Muscle layer of duodenum (tissue), 2 donors: Measurements from ENCODE around the gene DNAJC2.

Experiments
- H3K27ac ChIP-seq: one replicate; pipeline ENCODE4 v1.7.0; 2013; ENCODE audit warnings: mild to moderate bottlenecking, low read length
- H3K27me3 ChIP-seq: one replicate; pipeline ENCODE4 v1.7.0; 2013; ENCODE audit warnings: low read depth, mild to moderate bottlenecking, control low read depth, low read length
- H3K36me3 ChIP-seq, 2 donors: one replicate each; pipeline ENCODE4 v1.7.0; 2013; ENCODE audit warnings: low read length in 2 of 2, control low read depth in 1 of 2, mild to moderate bottlenecking in 1 of 2; ENCODE audit not compliant: insufficient read depth in 2 of 2, control insufficient read depth in 1 of 2
- H3K4me1 ChIP-seq, 2 donors: one replicate each; pipeline ENCODE4 v1.7.0; 2013; ENCODE audit warnings: low read length in 2 of 2, mild to moderate bottlenecking in 2 of 2, control low read depth in 1 of 2, moderate library complexity in 1 of 2; ENCODE audit not compliant: insufficient read depth in 2 of 2, control insufficient read depth in 1 of 2
- H3K4me3 ChIP-seq, 2 donors: one replicate each; pipeline ENCODE4 v1.7.0; 2013; ENCODE audit warnings: low read length in 2 of 2, low read depth in 1 of 2, mild to moderate bottlenecking in 1 of 2
- H3K9me3 ChIP-seq, 2 donors: one replicate each; pipeline ENCODE4 v1.7.0; 2013; ENCODE audit warnings: low read length in 2 of 2, control low read depth in 1 of 2, mild to moderate bottlenecking in 1 of 2; ENCODE audit not compliant: control insufficient read depth in 1 of 2
- donor health status: healthy.

Gene DNAJC2

DNA sequence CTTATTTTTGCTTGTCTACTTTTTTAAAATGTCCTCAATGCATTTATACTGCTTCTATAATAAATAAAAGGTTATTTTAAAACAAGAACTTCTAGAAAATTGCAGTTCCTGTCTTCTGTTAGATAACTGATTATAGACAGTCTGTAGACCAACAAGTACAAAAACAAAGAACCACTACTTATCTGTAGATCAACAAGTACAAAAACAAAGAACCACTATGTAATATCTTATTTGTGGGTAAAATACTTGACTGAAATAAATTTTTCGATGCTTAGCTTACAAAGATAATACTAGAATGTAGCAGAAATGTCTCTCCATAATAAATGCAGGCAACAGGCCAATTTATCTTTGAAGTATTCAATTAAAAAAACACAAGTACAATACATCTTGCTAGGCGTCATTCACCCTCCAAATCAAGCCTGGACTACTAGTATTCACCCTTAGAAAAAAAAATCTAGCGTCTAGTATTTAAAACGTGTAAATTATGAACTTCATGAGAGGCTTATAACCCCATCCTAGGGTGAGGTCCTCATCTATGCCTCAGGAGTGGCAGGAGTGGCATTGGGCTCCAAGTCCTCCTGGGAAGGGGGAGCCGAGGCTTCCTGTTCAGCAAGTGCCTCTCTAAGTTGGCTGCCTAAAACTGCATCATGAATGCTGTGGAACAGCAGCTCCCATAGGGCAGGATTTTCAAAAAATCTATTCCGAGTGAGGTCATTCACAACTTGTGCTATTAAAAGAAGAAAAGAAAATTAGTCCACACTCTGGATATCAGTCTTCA lies 29.5 kb upstream of the DNAJC2 start:
- Histone ChIP-seq H3K36me3 (peaks cover 7 to 14% of the 10 kb centered on the region in 2 donors), H3K27me3 (no peaks in the 10 kb centered on the region), H3K4me1 (no peaks in the 10 kb centered on the region), H3K9me3 (no peaks in the 10 kb centered on the region), H3K4me3 (no peak overlapping the region), H3K27ac (no peak overlapping the region)

- Histone ChIP-seq H3K4me3 (no peak overlapping the region), H3K27me3 (no peaks in the 10 kb centered on the region), H3K36me3 (peaks cover 40 to 55% of the 10 kb centered on the region in 2 donors), H3K4me1 (no peaks in the 10 kb centered on the region), H3K27ac (no peak overlapping the region), H3K9me3 (no peaks in the 10 kb centered on the region)
Observed at GRCh38 chr7:103369432-103369831, 24.9 kb upstream of the DNAJC2 start.

DNA sequence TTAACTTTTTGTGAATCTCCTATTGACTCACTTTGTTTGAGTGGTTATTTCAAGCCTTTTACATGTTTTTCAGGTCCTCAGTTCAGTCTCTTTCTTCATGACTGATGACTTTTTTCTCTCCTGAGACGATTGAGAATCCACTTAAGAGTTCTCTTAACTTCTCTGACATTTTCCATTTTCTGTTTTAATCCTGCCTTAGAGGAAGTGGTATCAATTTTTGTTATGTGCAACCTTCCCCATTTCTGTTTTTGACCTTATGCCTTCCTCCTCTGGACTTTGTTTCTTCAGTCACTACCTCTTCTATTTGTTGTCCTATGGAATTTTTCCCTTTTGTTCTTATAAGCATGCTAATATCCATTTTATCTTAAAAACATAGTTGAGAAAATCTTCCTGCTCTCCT lies 5.2 kb upstream of the DNAJC2 start:
- H3K36me3 ChIP-seq, result peaks cover 7 to 13% of the 10 kb centered on the region in 2 donors
- no peaks in the 10 kb centered on the region for H3K27me3 ChIP-seq
- peaks cover 11 to 57% of the 10 kb centered on the region in 2 donors for H3K4me1 ChIP-seq
- no peaks in the 10 kb centered on the region for H3K9me3 ChIP-seq
- no peak overlapping the region for H3K27ac ChIP-seq
- H3K4me3 ChIP-seq, result peak overlapping the region in 1 of 2 donors; percentile 37

- no peak overlapping the region for H3K27ac ChIP-seq
- H3K4me1 ChIP-seq, result peaks cover 11 to 57% of the 10 kb centered on the region in 2 donors
- no peaks in the 10 kb centered on the region for H3K27me3 ChIP-seq
- H3K36me3 ChIP-seq, result peaks cover 3 to 10% of the 10 kb centered on the region in 2 donors
- peak overlapping the region; percentile 91 for H3K4me3 ChIP-seq
- no peaks in the 10 kb centered on the region for H3K9me3 ChIP-seq
Observed at GRCh38 chr7:103348959-103349358, 4.4 kb upstream of the DNAJC2 start.

GRCh38 chr7:103348452-103348851 lies 3.9 kb upstream of the DNAJC2 start:
- H3K27me3 ChIP-seq, result no peaks in the 10 kb centered on the region
- no peaks in the 10 kb centered on the region for H3K9me3 ChIP-seq
- H3K4me1 ChIP-seq, result peaks cover 11 to 61% of the 10 kb centered on the region in 2 donors
- peak overlapping the region; percentile 91 for H3K4me3 ChIP-seq
- peak overlapping the region; percentile 90 for H3K27ac ChIP-seq
- peaks cover 3 to 10% of the 10 kb centered on the region in 2 donors for H3K36me3 ChIP-seq

GRCh38 chr7:103347507-103348267 lies 3.1 kb upstream of the DNAJC2 start, which contains the start of gene PSMC2:
Gene PSMC2, plus strand, starts transcription at chr7:103347643. Its CDS starts 69 bp downstream, at chr7:103347712.
- H3K27ac ChIP-seq, result peak within 1 kb of the TSS; percentile 90
- no peaks in the 10 kb centered on the region for H3K9me3 ChIP-seq
- H3K36me3 ChIP-seq, result peaks cover 0 to 9% of the 10 kb centered on the region in 2 donors
- peaks cover 11 to 60% of the 10 kb centered on the region in 2 donors for H3K4me1 ChIP-seq
- H3K4me3 ChIP-seq, result peak within 1 kb of the TSS; percentile 91
- H3K27me3 ChIP-seq, result no peaks in the 10 kb centered on the region

DNA sequence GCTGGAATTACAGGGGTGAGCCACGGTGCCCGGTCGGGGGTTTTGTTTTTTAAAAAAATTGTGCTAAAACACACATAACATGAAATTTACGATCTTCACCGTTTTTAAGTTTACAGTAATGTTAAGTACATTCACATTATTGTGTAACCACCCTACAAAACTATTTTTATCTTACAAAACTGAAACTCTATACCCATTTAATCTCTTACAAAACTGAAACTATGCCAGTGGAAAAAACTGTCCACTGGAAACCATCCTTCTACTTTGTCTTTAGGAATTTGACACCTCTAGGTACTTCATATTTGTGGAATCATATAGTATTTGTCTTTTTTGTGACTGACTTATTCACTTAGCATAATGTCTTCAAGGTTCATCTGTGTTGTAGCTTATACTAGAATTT lies 1.8 kb upstream of the DNAJC2 start:
- Histone ChIP-seq H3K4me1 (peaks cover 11 to 50% of the 10 kb centered on the region in 2 donors), H3K4me3 (no peak overlapping the region), H3K27me3 (no peaks in the 10 kb centered on the region), H3K9me3 (no peaks in the 10 kb centered on the region), H3K27ac (no peak overlapping the region), H3K36me3 (peaks cover 0 to 4% of the 10 kb centered on the region in 2 donors)

- Histone ChIP-seq H3K27ac (peak overlapping the region; percentile 90), H3K9me3 (no peaks in the 10 kb centered on the region), H3K27me3 (no peaks in the 10 kb centered on the region), H3K36me3 (peaks cover 11 to 29% of the 10 kb centered on the region in 2 donors), H3K4me1 (peaks cover 7 to 26% of the 10 kb centered on the region in 2 donors), H3K4me3 (peak overlapping the region; percentile 90 to 93)
Observed at GRCh38 chr7:103343758-103344452, 662 bp downstream of the DNAJC2 start.

GRCh38 chr7:103343332-103343731 lies 1.2 kb downstream of the DNAJC2 start:
- peak overlapping the region; percentile 90 to 93 for H3K4me3 ChIP-seq
- no peaks in the 10 kb centered on the region for H3K27me3 ChIP-seq
- H3K36me3 ChIP-seq, result peaks cover 11 to 29% of the 10 kb centered on the region in 2 donors
- peaks cover 5 to 20% of the 10 kb centered on the region in 2 donors for H3K4me1 ChIP-seq
- peak overlapping the region; percentile 90 for H3K27ac ChIP-seq
- H3K9me3 ChIP-seq, result no peaks in the 10 kb centered on the region

DNA sequence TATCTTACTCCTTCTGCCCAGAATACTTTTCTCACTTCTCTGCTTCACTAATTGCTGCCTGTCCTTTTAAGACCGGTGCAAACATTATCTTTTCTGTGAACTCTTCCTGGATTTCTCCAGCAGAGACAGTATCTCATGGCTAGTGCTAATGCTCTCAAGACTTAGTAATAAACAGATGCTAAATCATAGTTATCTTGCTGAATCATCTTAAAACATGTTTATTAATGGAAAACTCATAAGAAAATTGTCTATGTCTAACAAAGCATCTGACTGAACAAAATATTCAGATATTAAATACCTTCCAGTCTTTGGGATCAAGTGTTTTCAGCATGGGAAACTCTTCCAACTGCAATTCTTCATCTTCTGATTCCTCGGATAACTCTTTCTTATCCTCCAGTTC lies 3.1 kb downstream of the DNAJC2 start:
- no peak overlapping the region for H3K27ac ChIP-seq
- no peaks in the 10 kb centered on the region for H3K27me3 ChIP-seq
- peaks cover 5 to 11% of the 10 kb centered on the region in 2 donors for H3K4me1 ChIP-seq
- H3K36me3 ChIP-seq, result peaks cover 25 to 40% of the 10 kb centered on the region in 2 donors
- H3K4me3 ChIP-seq, result no peak overlapping the region
- no peaks in the 10 kb centered on the region for H3K9me3 ChIP-seq

DNA sequence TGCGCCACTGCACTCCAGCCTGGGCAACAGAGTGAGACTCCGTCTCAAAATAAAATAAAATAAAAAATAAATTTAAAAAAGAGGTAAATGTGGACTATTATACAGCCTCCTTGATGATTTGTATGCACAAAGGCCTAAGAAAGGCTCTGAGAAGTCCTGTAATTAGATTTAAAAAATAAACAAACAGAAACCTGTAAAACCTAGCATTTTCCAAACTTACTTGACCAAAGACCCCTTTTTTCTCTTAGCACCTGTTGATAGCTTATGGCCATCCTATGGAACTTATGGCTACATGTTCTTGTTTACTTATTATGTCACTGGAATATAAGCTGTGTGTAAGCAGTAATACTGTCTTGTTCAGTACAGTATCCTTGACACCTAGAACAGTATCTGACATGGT lies 5.7 kb downstream of the DNAJC2 start:
- H3K27ac ChIP-seq, result no peak overlapping the region
- H3K4me3 ChIP-seq, result no peak overlapping the region
- H3K36me3 ChIP-seq, result peaks cover 26 to 58% of the 10 kb centered on the region in 2 donors
- H3K9me3 ChIP-seq, result no peaks in the 10 kb centered on the region
- H3K4me1 ChIP-seq, result peaks cover 0 to 11% of the 10 kb centered on the region in 2 donors
- H3K27me3 ChIP-seq, result no peaks in the 10 kb centered on the region
